H4 (cell line): Measurements from ENCODE around the gene NME1. TPM values are rescaled to one million over a fixed set of nuclear protein-coding genes. Genes with fewer than 3 reads are reported as not detected.
"Not testable (repeated sequence)": the region's sequence is repeated elsewhere in the genome, so short reads cannot be mapped to it uniquely, and the experiment has no call there.

Experiments
- DNase-seq: peaks from one replicate; pipeline ENCODE4 v3.0.0-alpha.2; 2015; ENCODE audit warnings: low spot score
- total RNA-seq: library from RNA; depleted of rRNA; stranded (reverse); fragments of >200 nt; shearing (Covaris generic); gene quantifications from 2 replicates; pipeline ENCODE4 v1.2.3, GENCODE V29; 2014; rRNA removed

Gene NME1
- 510 and 574 TPM in 2 replicates for total RNA-seq

DNA sequence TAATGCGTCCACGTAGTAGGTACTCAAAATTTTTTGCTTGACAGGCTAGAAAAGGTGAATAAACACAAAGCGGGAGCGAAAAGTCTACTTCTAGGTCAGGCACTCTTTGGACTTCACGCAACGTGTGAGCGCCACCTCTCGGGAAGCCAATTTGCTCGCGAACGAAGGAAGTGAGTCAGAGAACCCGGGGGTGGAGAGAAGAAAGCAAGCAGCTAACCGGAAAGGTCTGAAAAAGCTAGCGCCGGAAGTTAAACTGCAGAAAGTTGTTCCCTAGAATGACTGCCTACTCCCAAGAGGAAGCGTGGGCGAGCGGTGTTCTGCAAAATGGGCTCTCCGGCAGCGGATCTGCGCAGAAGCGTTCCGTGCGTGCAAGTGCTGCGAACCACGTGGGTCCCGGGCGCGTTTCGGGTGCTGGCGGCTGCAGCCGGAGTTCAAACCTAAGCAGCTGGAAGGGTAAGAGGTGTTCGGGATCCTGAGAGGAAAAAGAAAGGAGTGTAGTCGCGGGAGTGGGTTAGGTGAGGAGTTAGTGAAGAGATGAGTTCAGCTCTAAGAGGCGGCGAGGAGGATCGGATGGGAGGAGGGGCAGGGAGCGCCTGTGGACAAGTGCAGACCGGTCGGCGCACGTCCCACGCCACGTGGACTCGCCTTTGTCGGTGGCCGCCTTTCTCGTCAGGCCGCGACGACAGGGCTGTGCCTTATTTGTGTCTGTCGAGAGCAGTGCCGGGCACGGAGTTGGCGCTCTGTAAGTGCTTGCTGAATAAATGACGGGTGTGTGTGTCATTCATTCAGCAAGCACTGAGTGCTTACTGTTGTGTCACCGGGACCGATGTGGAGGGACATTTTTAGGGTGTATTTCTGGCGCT lies at the start of gene NME1:
NME1 (plus strand) TSS at position 350 of the 863 bp plus-strand sequence. CDS start 2,096 bp downstream, outside the sequence.
- peak; percentile 99 for DNase-seq

GRCh38 chr17:51107778-51108177 lies 45.6 kb upstream of the NME1 start:
- DNase-seq = no peak

DNA sequence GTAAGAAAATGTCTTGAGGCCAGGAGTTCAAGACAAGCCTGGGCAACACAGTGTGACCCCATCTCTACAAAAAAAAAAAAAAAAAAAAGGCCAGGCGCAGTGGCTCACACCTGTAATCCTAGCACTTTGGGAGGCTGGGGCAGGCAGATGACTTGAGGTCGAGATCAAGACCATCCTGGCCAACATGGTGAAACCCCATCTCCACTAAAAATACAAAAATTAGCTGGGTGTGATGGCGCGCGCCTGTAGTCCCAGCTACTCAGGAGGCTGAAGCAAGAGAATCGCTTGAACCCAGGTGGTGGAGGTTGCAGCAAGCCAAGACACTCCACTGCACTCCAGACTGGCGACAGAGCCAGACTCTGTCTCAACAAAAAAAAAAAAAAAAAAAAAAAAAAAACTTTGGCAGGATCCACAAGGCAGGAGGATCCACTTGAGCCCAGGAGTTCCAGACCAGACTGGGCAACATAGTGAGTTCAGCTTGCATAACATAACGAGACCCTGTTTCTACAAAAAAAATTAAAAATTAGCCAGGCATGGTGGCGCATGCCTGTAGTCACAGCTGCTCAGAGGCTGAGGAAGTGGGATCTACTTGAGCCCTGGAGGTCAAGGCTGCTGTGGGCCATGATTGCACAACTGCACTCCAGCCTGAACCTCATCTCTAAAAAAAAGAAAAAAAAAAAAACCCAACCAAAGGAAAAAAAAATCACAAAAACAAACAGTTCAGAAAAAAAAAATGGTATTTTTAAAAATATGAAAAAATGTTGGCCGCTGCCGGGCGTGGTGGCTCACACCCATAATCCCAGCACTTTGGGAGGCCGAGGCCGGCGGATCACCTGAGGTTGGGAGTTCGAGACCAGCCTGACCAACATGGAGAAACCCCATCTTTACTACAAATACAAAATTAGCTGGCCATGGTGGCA lies 40.8 kb upstream of the NME1 start:
- not testable (repeated sequence) for DNase-seq

GRCh38 chr17:51115179-51115578 lies 38.2 kb upstream of the NME1 start:
- no peak for DNase-seq

- DNase-seq = peak; percentile 19
Measured at GRCh38 chr17:51118330-51119195, 34.8 kb upstream of the NME1 start.

DNA sequence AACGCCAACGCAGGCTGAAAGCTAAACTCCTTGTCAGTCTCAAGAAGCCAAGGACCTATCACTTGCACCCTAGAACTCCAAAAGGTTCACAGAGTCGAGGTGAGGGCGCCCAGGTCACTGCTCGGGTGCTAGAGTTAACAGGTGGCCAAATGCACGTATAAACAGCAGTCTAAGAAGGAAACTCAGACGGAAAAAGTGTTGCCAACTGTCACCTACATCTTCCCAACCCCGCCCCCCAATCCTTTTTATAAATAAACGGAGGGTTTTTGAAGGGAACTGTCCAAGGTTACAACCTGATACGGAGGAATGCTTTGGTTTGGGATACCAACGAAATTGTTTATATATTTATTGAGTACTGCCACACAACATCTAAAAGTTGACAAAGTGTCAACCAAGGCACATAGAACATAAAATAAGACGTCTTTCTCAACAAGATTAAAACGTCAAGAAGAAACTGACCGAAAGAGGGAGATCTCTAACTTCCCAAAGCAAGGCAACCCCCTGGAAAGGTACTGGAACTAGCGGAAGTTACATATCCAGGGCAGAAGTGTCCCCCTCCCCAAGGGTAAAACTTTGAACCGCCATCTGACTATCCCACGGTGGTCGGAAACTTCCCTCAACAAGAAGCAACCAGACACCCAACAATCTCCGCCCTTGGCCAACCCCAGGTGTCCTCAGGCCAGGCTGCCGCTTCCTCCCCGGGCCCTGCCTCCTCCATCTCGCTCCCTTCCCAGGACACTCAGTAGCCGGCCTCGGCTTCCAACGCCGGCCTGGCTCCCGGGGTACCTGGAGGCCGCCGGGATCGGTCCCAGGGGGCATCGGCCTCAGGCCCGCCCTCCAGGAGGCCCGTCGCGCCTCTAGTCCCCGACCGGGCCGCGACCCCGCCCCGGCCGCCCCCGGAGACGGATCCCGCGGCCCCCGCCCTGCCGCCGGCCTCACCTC lies 33.7 kb upstream of the NME1 start:
- DNase-seq = peak; percentile 52

GRCh38 chr17:51120357-51120738 lies 33.0 kb upstream of the NME1 start:
- DNase-seq = peak; percentile 35

DNA sequence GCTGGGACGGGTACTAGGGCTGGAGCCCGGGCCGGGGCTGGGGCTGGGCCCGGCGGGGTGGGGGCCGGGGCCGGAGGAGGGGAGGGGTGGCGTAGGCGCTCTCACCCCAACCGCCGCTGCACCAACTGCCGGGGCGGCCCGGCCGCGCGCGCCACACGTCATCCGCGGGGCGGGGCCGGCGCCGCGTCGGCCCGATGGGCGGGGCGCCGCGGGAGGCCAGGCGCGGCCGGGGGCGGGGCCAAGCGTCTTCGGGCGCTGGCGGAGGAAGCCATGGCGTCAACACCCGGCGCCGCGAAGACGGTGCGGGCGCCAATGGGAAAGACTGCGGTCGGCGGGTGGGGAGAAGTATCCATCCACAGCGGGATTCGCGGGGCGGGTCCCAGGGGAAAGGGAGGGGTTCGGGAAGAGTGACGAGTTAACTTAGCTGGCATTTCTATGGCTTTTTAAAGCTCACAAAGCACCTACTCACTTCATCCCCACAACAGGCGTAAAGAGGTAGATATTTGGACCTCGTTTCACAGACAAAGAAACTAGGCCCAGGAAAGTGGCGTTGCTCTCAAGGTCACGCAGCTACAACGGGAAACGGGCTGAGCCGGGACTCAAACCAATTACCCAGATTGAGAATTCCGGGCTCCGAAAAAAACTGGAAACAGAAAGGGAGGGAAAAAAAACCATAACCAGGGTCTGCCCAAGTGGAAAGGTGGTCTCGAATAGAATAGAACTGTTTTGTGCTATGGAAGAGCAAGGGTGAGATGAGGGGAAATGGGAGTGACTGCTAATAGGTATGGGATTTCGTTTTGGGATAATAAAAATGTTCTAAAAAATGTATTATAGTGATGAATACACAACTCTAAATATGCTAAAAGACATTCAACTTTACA lies 32.4 kb upstream of the NME1 start, which contains the start of gene SPAG9:
SPAG9 (minus strand) TSS at position 130 of the 881 bp plus-strand sequence. CDS start 212 bp downstream, outside the sequence.
- DNase-seq = peak; percentile 94

- DNase-seq = peak; percentile 99
Measured at GRCh38 chr17:51121620-51122472, 31.5 kb upstream of the NME1 start.

DNA sequence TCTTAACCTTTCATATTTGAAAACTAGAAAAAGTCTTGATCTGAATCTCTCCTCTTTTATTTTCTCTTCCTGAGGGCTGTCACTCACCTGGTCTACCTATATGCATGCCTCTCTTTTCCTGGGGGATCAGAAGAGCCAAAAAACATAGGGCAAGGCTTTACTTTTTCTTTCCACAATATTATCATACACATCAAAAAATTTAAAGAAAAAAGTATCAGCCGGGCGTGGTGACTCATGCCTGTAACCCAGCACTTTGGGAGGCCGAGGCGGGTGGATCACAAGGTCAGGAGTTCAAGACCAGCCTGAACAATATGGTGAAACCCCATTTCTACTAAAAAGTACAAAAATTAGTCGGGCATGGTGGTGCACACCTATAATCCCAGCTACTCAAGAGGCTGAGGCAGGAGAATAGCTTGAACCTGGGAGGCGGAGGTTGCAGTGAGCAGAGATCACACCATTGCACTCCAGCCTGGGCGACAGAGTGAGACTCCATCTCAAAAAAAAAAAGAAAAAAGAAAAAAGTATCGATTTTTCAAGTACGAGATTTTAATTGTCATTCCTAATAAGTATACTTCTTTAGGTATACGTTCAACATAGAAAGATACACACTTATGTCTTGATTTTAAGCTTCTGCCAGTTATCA lies 30.8 kb upstream of the NME1 start:
- DNase-seq = not testable (repeated sequence)

DNA sequence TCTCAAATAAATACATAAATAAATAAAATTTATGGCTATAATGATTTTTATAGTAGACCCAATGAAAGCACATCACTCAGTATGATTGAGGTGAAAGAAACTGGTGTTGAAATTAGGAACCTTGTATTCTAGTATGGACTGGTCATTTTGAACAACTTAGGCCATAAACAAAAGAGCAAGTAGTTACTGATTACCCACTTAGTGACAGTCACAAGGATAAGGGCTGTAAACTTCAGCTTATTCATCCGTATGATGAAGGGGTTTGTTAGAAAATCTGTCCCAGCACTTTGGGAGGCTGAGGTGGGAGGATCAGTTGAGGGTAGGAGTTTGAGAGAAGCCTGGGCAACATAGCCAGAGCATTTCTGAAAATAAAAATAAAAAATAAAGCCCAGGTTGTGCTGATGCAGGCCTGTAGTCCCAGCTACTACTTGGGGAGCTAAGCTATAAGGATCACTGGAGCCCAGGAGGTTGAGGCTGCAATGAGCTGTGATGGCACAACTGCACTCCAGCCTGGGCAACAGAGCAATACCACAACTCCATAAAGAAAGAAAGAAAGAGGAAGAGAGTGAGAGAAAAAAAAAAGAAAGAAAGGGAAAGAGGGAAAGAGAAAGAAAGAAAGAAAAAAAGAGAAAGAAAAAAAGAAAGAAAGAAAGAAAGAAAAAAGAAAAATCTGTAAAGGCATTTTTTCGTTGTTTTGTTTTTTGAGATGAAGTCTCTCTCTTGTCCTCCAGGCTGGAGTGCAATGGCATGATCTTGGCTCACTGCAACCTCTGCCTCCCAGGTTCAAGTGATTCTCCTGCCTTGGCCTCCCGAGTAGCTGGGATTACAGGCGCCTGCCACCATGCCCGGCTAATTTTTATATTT lies 28.5 kb upstream of the NME1 start:
- no peak for DNase-seq

- no peak for DNase-seq
Measured at GRCh38 chr17:51128076-51128475, 25.3 kb upstream of the NME1 start.

- DNase-seq = no peak
Measured at GRCh38 chr17:51132964-51133319, 20.4 kb upstream of the NME1 start.

DNA sequence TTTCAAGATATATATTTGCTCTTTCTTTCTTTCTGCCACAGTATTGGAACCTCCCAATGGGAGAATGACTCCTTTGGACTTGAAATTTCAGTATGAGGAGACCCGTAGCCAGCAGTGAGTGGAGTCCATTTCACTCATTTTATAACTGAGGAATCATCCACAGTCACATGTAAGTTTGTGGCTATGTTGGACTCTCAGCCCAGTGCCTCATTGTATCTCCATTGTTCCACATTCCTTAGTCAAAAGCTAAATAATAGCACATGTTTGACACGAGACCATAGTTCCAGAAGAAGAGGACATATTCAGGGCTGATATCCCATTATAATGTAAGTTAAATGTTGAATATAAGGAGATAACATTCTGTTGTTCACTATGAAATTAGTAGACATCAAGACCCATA lies 20.0 kb upstream of the NME1 start:
- no peak for DNase-seq

DNA sequence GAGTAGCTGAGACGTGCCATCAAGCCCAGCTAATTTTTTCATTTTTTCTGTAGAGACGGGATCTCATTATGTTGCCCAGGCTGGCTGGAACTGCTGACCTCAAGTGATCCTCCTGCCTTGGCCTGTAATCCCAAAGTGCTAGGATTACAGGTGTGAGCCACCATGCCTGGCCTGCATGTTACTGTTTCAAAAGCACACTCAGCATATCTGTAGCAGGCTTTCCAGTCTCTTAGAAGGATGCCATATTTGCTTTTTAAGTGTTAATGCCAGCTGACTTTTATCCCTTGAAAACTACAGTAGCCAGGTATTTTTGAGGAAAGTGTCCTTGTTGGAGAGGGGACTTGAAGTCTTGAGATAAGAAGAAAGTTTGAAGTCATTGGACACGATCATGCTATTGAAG lies 17.4 kb upstream of the NME1 start:
- no peak for DNase-seq

GRCh38 chr17:51142597-51142996 lies 10.8 kb upstream of the NME1 start:
- no peak for DNase-seq
